ENCODE results near the gene C1orf105.

The C1orf105 gene

DNA sequence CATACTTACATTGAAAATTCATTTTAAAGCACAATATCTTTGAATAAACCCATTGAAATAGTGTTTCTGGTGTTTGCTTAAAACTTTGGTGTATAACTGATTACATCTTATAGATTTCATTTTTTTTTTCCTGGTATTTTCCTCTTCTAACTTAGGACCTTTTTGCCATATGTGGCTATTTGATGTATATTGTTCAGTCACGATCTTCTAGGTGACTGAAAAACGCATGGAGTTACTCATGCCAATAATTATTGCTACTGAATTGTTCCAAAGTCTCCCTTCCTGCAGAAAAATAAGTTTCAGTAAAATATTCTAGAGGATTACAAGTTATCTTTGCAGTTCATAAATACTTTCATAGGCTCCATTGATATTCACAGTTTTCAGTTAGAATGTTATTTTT lies 22.9 kb upstream of the C1orf105 start:
- H3K27ac ChIP-seq (ENCODE audit: extremely low read depth, low read depth, low read length) = no peak overlapping the region
- POLR2A ChIA-PET = no interaction called here

More for the DNA sequence above, 22.9 kb upstream of the C1orf105 start:
- no peaks in the 10 kb centered on the region for H3K4me1 ChIP-seq (ENCODE audit: control insufficient read depth, insufficient read depth, low read length)
- TF ChIP-seq ZNF623 (tag by site-specific recombination; IDR thresholded peaks at IDR 0.05) (no peak), ZNF121 (tag by site-specific recombination; IDR thresholded peaks at IDR 0.05) (no peak), GLI4 (tag by site-specific recombination; IDR thresholded peaks at IDR 0.05) (no peak), ZNF350 (tag by site-specific recombination; IDR thresholded peaks at IDR 0.05) (no peak), ZNF792 (tag by site-specific recombination; IDR thresholded peaks at IDR 0.05) (no peak), ZNF514 (tag by site-specific recombination; IDR thresholded peaks at IDR 0.05) (no peak), ZNF354C (tag by site-specific recombination; IDR thresholded peaks at IDR 0.05; ENCODE audit: borderline replicate concordance, low read depth) (no peak), ZNF341 (tag by site-specific recombination; IDR thresholded peaks at IDR 0.05; ENCODE audit: low read depth) (no peak), ZNF626 (tag by site-specific recombination; IDR thresholded peaks at IDR 0.05) (no peak), EGR2 (tag by site-specific recombination; IDR thresholded peaks at IDR 0.05; ENCODE audit: low read depth) (no peak), TRIM28 (IDR thresholded peaks at IDR 0.05; ENCODE audit: borderline replicate concordance, low read length) (no peak), ZNF426 (tag by site-specific recombination; IDR thresholded peaks at IDR 0.05) (no peak)
- TF ChIP-seq, protein P1, sequence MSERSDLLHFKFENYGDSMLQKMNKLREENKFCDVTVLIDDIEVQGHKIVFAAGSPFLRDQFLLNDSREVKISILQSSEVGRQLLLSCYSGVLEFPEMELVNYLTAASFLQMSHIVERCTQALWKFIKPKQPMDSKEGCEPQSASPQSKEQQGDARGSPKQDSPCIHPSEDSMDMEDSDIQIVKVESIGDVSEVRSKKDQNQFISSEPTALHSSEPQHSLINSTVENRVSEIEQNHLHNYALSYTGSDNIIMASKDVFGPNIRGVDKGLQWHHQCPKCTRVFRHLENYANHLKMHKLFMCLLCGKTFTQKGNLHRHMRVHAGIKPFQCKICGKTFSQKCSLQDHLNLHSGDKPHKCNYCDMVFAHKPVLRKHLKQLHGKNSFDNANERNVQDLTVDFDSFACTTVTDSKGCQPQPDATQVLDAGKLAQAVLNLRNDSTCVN (tag by site-specific recombination; optimal IDR thresholded peaks at IDR 0.05) = no peak
- TF ChIP-seq, protein P2, sequence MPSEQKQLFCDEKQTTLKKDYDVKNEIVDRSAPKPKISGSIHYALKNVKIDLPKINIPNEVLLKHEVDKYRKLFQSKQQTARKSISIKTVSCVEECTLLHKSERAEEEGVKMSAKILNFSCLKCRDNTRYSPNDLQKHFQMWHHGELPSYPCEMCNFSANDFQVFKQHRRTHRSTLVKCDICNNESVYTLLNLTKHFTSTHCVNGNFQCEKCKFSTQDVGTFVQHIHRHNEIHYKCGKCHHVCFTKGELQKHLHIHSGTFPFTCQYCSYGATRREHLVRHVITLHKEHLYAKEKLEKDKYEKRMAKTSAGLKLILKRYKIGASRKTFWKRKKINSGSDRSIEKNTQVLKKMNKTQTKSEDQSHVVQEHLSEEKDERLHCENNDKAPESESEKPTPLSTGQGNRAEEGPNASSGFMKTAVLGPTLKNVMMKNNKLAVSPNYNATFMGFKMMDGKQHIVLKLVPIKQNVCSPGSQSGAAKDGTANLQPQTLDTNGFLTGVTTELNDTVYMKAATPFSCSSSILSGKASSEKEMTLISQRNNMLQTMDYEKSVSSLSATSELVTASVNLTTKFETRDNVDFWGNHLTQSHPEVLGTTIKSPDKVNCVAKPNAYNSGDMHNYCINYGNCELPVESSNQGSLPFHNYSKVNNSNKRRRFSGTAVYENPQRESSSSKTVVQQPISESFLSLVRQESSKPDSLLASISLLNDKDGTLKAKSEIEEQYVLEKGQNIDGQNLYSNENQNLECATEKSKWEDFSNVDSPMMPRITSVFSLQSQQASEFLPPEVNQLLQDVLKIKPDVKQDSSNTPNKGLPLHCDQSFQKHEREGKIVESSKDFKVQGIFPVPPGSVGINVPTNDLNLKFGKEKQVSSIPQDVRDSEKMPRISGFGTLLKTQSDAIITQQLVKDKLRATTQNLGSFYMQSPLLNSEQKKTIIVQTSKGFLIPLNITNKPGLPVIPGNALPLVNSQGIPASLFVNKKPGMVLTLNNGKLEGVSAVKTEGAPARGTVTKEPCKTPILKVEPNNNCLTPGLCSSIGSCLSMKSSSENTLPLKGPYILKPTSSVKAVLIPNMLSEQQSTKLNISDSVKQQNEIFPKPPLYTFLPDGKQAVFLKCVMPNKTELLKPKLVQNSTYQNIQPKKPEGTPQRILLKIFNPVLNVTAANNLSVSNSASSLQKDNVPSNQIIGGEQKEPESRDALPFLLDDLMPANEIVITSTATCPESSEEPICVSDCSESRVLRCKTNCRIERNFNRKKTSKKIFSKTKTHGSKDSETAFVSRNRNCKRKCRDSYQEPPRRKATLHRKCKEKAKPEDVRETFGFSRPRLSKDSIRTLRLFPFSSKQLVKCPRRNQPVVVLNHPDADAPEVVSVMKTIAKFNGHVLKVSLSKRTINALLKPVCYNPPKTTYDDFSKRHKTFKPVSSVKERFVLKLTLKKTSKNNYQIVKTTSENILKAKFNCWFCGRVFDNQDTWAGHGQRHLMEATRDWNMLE (tag by site-specific recombination; conservative IDR thresholded peaks at IDR 0.05; ENCODE audit: low read depth) = no peak
- TF ChIP-seq, protein P3, sequence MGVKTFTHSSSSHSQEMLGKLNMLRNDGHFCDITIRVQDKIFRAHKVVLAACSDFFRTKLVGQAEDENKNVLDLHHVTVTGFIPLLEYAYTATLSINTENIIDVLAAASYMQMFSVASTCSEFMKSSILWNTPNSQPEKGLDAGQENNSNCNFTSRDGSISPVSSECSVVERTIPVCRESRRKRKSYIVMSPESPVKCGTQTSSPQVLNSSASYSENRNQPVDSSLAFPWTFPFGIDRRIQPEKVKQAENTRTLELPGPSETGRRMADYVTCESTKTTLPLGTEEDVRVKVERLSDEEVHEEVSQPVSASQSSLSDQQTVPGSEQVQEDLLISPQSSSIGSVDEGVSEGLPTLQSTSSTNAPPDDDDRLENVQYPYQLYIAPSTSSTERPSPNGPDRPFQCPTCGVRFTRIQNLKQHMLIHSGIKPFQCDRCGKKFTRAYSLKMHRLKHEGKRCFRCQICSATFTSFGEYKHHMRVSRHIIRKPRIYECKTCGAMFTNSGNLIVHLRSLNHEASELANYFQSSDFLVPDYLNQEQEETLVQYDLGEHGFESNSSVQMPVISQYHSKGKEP (tag by site-specific recombination; IDR thresholded peaks at IDR 0.05) = no peak
- TF ChIP-seq, protein P4, sequence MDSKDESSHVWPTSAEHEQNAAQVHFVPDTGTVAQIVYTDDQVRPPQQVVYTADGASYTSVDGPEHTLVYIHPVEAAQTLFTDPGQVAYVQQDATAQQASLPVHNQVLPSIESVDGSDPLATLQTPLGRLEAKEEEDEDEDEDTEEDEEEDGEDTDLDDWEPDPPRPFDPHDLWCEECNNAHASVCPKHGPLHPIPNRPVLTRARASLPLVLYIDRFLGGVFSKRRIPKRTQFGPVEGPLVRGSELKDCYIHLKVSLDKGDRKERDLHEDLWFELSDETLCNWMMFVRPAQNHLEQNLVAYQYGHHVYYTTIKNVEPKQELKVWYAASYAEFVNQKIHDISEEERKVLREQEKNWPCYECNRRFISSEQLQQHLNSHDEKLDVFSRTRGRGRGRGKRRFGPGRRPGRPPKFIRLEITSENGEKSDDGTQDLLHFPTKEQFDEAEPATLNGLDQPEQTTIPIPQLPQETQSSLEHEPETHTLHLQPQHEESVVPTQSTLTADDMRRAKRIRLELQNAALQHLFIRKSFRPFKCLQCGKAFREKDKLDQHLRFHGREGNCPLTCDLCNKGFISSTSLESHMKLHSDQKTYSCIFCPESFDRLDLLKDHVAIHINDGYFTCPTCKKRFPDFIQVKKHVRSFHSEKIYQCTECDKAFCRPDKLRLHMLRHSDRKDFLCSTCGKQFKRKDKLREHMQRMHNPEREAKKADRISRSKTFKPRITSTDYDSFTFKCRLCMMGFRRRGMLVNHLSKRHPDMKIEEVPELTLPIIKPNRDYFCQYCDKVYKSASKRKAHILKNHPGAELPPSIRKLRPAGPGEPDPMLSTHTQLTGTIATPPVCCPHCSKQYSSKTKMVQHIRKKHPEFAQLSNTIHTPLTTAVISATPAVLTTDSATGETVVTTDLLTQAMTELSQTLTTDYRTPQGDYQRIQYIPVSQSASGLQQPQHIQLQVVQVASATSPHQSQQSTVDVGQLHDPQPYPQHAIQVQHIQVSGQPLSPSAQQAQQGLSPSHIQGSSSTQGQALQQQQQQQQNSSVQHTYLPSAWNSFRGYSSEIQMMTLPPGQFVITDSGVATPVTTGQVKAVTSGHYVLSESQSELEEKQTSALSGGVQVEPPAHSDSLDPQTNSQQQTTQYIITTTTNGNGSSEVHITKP (tag by site-specific recombination; IDR thresholded peaks at IDR 0.05) = no peak
- TF ChIP-seq, protein P5, sequence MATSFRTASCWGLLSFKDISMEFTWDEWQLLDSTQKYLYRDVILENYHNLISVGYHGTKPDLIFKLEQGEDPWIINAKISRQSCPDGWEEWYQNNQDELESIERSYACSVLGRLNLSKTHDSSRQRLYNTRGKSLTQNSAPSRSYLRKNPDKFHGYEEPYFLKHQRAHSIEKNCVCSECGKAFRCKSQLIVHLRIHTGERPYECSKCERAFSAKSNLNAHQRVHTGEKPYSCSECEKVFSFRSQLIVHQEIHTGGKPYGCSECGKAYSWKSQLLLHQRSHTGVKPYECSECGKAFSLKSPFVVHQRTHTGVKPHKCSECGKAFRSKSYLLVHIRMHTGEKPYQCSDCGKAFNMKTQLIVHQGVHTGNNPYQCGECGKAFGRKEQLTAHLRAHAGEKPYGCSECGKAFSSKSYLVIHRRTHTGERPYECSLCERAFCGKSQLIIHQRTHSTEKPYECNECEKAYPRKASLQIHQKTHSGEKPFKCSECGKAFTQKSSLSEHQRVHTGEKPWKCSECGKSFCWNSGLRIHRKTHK (tag by site-specific recombination; IDR thresholded peaks at IDR 0.05) = no peak
- H3K4me3 ChIP-seq (ENCODE audit: low read depth, low read length) = no peak overlapping the region
- H3K9me3 ChIP-seq (ENCODE audit: control insufficient read depth, insufficient read depth, low read depth, low read length) = no peaks in the 10 kb centered on the region
- H3K36me3 ChIP-seq (ENCODE audit: control insufficient read depth in 2 of 2, insufficient read depth in 1 of 2, low read length in 2 of 2) = no peaks in the 10 kb centered on the region
- CTCF ChIA-PET = interaction anchor here (0.6 to 2.4 kb wide), 5 partner anchors 16 to 395 kb away, joined by 3 to 19 read pairs (median 4); no protein-coding TSS in a partner anchor

Data from HEK293 (cell line).